ENCODE results near the gene RGPD3.

The RGPD3 gene

DNA sequence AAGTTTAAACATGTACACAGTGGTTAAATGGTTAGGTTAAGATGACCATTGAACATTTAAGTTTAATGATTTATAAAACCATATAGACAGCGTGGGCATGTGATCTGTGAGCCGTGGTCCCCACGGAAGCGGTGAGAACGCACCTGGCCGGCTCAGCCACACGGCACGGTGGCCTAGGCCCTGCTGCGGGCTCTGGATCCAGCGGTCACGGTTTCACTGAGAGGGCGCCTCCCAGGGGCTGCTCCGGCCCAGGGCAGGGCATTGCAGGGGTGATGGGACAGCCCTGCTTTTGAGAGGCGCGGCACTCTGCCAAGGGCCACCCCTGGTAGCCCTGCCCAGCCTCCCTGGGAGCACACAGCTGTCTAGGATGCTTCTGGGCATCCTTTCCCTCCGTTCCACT is 124.9 kb downstream of the RGPD3 start:
- DNase-seq (ENCODE audit: low read depth in 1 of 2, low spot score in 1 of 2) = no peak

DNA sequence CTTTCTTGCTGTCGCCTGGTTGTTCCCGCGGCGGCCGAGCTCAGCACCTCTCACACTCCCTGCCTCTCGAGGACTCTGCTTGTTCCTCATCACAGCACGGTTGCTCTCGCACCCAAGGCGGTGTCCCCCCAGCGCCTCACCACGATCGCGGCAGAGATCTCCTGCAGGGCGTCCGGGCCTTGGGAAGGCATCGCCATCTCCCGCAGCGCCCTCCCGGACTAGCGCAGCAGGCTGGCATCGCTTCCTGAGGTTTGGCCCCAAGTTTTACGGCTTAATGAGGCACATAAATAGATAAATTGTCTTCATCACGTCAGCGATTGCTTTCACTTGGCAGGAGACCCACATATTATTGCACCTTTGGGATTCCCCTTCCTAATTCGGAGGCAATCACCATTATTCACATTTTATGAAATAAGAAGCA is 125.4 kb downstream of the RGPD3 start:
- DNase-seq (ENCODE audit: low read depth in 1 of 2, low spot score in 1 of 2) = no peak

GRCh38 chr2:106341666-106342065 is 126.5 kb downstream of the RGPD3 start:
- DNase-seq (ENCODE audit: low read depth in 1 of 2, low spot score in 1 of 2) = no peak
